Stimulated activated CD4-positive, alpha-beta T cell treated with anti-CD3 and anti-CD28 coated beads, Interleukin-1b, Interleukin-23, amount 100 ng/mL, for 1 hour (primary cell): ENCODE data around the gene SEC31B.

Experiments
- DNase-seq, 2 donors: peaks; one replicate each; pipeline ENCODE4 v3.0.0-alpha.2; 2020; ENCODE audit warnings: low read depth in 2 of 2

SEC31B gene

DNA sequence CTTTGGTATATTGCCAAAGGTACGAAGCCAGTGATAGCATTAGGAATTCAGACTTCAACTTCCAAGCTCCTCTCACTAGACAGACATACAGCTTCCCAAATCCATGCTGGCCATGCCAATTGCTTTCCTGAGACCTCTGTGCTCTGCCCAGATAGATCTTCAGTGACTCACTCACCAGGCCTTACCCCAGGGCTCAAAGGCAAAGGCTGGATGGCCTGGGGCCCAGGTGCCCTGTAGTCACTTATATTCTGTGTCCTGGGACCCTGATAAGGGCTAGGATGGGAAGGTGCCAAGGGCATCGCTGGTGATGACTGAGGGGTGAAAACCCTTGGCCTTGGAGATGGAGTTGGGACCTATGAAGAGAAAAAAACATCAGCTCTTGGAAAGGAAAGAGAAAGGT, 29.1 kb downstream of the SEC31B start:
- DNase-seq, result no peak

DNA sequence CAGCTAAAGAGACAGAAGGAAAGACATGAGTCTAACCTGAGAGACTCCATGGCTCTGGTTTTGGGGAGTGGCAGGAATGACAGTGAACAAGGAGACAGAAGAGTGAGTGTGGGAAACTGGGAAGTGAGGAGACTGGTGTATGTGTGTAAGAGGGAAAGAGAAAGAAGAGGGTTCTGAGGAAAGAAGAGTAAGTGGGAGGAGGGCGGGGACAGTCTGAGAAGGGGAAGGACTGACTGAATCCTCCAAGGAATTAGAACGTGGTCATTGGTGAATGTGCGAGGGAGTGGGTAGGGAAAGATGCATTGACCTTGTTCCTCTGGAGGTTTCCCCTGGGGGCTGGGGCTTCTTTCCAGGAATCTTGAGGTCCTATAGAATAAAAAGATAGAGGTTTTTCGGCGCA, 30.3 kb downstream of the SEC31B start:
- DNase-seq, result no peak

DNA sequence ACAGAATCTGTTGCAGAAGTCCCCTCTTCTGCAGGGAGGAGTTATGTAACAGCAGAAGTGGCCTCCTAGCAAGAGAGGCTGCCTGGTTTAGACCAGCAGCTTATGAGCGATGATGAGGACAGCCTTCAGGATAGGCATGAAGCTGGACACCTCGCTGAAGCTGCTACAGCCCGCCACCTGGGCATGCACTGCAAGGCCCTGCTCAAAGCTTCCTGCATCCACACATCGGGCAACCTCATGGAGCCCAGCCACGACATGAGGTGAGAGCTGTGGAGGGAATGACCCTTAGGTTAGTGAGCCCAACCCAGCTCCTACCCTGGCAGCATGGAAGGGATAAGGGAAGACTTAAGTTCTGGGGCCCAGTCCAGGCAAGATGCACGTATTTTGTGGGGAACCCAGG, 32.1 kb downstream of the SEC31B start:
- no peak for DNase-seq

GRCh38 chr10:100485801-100486495, 33.7 kb downstream of the SEC31B start:
- no peak for DNase-seq

DNA sequence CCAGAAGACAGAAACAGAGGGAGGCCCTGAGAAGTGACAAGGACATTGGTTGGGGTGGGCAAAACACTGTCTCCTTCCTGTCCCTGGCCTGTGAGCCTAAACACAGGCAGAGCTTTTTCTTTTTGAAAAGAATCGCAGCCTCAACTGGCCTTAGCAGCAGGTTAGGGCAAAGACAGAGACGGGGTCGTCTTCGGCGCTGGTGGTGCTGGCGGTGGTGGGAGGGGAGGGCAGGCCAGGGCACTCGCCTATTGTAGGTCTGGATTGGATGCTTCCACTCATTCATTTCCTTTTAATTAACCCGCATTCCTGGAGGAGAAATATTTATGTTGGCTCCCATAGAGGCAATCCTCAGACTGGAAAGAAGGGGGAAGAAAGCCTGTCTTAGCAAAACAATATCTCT, 34.3 kb downstream of the SEC31B start:
- no peak for DNase-seq

- DNase-seq, result no peak
Observed at GRCh38 chr10:100483876-100484666, 35.6 kb downstream of the SEC31B start.

DNA sequence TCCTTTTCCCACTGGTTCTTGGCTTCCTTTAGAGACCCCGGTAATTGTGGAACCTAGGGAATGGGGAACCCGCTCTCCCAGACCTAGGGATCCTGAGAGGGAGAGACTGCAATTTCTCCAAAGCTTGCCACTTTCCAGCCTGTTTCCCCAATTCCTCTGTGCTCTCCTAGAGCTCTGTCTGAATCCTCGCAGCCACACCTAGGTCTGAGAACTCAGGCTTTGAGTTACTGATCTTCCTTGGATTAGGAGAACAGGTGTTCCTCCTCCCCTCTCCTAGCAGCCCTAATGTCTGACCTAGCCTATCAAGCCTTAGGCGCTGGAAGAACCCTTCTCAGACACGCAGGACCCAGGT, 36.9 kb downstream of the SEC31B start:
- DNase-seq, result no peak

- peak; percentile 10 to 43 for DNase-seq
Observed at GRCh38 chr10:100482181-100482833, 37.4 kb downstream of the SEC31B start.

GRCh38 chr10:100481462-100482081, 38.1 kb downstream of the SEC31B start:
- peak; percentile 68 to 92 for DNase-seq

- no peak for DNase-seq
Observed at GRCh38 chr10:100480002-100480401, 39.7 kb downstream of the SEC31B start.

- no peak for DNase-seq
Observed at GRCh38 chr10:100479037-100479436, 40.6 kb downstream of the SEC31B start.

DNA sequence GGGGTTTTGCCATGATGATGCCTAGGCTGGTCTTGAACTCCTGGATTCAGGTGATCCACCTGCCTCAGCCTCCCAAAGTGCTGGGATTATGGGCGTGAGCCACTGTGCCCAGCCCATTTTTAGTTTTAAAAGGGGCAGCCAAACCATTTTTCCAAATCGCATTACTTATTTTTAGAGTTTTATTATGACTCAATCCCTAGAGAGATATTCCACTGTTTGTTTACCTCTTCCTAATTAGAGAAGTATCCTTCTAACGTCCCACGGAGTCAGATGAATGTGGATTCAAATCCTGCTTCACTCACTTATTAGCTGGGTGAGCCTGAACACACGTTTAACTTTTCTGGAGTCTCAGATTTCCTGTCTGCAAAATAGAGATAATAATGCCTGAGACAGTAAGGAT, 41.7 kb downstream of the SEC31B start:
- no peak for DNase-seq

GRCh38 chr10:100470367-100470766, 49.3 kb downstream of the SEC31B start:
- DNase-seq, result no peak

DNA sequence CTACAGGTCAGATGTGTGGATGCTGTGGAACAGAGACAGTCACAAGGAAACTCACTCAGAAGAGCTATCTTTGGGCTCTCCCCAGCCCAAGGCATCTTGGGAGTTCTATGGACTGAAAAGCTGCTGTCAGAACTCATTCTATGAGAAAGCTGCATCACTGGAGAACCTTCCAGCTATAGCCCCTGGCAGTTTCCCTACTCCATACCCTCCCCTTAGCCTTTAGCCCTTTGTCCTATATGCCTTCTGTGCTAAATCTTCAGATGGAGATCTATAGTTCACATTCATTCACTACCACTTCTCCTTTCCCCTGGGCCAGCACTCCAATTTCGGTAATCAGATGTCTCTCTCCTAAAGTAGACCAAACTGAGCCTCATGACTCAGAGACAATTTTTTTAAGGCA, 49.9 kb downstream of the SEC31B start:
- no peak for DNase-seq

DNA sequence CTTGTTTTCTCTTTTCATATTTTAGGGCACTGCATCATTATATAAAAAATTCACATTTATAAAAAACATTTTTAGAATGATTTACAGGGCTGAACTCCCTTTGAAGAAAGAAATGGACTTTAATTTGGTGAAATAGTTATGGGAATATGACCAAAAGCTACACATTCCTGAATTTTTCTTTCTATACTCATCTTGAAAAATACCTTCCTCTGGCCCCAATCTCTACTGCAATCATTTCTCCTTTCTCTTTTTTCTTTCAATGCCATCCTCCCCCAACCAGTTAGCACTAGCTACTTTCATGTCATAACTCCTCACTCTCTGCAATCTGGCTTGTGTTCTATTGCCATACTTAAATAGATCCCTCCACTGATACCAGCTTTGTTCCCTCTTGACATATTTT, 50.7 kb downstream of the SEC31B start:
- no peak for DNase-seq

DNA sequence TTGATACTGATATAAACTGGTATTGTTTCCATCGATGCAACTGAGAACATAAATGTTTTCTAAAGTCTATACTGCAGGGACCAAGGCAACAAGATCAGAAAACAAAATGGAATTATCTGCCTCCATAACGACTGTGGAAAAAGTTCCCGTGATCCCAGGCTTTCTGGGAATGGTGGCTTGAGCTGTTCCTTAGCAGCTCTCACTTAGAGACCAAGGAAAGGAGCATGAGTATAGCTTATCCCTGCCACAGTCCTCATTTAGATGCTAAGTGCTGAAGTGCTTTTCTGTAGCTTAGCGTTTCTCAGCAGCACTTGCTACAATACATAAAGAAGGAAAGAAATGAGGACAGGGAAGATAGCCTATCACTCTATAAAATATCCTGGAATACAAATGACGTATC, 51.3 kb downstream of the SEC31B start:
- DNase-seq, result no peak

DNA sequence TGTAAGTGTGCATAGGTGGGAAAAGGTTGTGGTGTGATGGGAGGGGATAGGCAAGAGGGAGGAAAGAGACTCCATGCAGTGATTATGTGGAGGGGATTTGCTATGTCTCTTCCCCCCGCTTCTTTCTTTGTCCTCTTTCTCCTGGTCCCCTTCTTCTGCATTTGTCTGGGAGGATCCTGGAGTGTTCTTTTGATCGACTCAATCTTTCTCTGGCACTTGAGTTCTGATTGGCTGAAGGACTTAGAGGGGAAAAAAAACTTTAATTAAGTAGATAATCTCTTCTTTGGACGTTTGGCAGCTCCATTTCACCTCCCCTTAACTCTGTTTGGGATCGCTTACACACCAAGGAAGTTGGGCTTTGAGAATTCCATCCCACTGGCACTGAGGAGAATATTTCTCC, 57.0 kb downstream of the SEC31B start, which contains the start of gene WNT8B:
WNT8B (plus strand) TSS at position 301 of the 400 bp plus-strand sequence. CDS start 160 bp downstream, outside the sequence.
- DNase-seq, result no peak

GRCh38 chr10:100448951-100449350, 70.7 kb downstream of the SEC31B start:
- no peak for DNase-seq

DNA sequence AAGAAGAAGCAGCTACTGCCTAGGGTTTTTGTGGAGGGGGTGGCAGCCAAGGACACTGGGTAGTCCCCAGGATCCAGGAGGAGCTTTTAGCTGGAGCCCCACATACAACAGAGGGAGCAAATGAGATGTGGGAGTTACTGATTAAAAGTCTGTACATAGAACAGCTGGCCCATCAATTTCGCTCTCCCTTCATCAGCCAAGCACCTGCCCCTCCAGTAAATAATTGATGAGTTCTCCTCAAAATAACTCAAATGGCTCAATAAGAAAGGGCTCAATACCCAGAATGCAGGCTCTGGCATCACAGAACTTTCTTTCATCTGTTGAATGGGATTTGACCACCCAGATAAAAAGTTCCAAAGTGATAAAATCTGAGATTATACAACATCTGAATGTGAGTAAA, 72.0 kb downstream of the SEC31B start:
- DNase-seq, result no peak

- DNase-seq, result no peak
Observed at GRCh38 chr10:100446130-100446761, 73.4 kb downstream of the SEC31B start.

DNA sequence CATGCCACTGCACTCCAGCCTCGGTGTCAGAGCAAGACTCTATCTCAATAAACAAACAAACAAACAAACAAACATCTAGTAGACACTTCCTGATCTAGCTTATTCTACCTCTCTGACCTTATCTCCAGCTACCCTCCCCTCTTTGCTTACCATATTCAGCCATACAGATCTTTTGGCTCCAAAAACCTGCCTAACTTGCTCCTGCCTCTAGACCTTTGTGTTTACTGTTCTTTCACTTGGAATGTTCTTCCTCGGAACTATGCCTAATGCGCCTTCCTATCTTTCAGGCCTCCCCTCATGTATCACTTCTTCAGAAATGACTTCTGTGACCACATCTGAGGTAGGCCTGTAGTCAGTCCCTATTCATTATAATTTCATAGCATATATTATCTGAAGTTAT, 77.1 kb downstream of the SEC31B start:
- DNase-seq, result no peak
